Spleen (tissue), 11 donors: Measurements from ENCODE around the gene RS1. TPM values are rescaled to one million over a fixed set of nuclear protein-coding genes. Genes with fewer than 3 reads are reported as not detected.

Source experiments
- DNase-seq: peaks from one replicate; pipeline ENCODE4 v3.0.0-alpha.2; 2020
- H3K27ac ChIP-seq, 8 donors: fragments of 200-600 bp; sonication (generic) in 7 of 8; 1 replicate in 4 of 8; 2 replicates in 4 of 8; pipeline versions ENCODE4 v1.5.0 to v1.8.0; 2016 to 2021; ENCODE audit warnings: inconsistent platforms in 4 of 8, mild to moderate bottlenecking in 4 of 8, moderate library complexity in 1 of 8
- H3K27me3 ChIP-seq, 7 donors: fragments of 200-600 bp; sonication (generic) in 6 of 7; replicated peaks in 1 of 7; 1 replicate in 4 of 7; 2 replicates in 3 of 7; pipeline versions ENCODE4 v1.5.0 to v1.8.0; 2016 to 2021; ENCODE audit warnings: inconsistent platforms in 3 of 7, mild to moderate bottlenecking in 1 of 7
- H3K36me3 ChIP-seq, 6 donors: fragments of 200-600 bp; sonication (generic) in 5 of 6; 1 replicate in 4 of 6; 2 replicates in 2 of 6; pipeline versions ENCODE4 v1.5.0 to v1.8.0; 2016 to 2021; ENCODE audit warnings: inconsistent platforms in 2 of 6
- H3K4me1 ChIP-seq, 6 donors: fragments of 200-600 bp; sonication (generic) in 5 of 6; 1 replicate in 3 of 6; 2 replicates in 3 of 6; pipeline versions ENCODE4 v1.5.0 to v1.8.0; 2016 to 2021; ENCODE audit warnings: inconsistent platforms in 3 of 6
- H3K4me3 ChIP-seq, 8 donors: fragments of 200-600 bp; sonication (generic) in 7 of 8; 1 replicate in 4 of 8; 2 replicates in 4 of 8; pipeline versions ENCODE4 v1.5.0 to v1.8.0; 2016 to 2021; ENCODE audit warnings: inconsistent platforms in 4 of 8, mild to moderate bottlenecking in 4 of 8, moderate library complexity in 2 of 8
- H3K9me3 ChIP-seq, 8 donors: fragments of 200-600 bp; sonication (generic) in 7 of 8; 1 replicate in 4 of 8; 2 replicates in 4 of 8; pipeline versions ENCODE4 v1.5.0 to v1.8.0; 2016 to 2021; ENCODE audit warnings: inconsistent platforms in 4 of 8
- CTCF ChIP-seq, 11 experiments: fragments of 200-600 bp in 7 of 11; fragments of 450-650 bp in 4 of 11; sonication (generic) in 4 of 11; IDR thresholded peaks in 8 of 11; conservative IDR thresholded peaks in 3 of 11; 1 replicate in 7 of 11; 2 replicates in 4 of 11; pipeline versions ENCODE4 v1.4.0 to v1.8.0; 2016 to 2021; ENCODE audit warnings: antibody characterized with exemption in 11 of 11, inconsistent platforms in 4 of 11, mild to moderate bottlenecking in 1 of 11
- POLR2A ChIP-seq, 3 donors: fragments of 450-650 bp; IDR thresholded peaks; one replicate each; pipeline ENCODE4 v1.5.1; 2017; ENCODE audit warnings: antibody characterized with exemption in 3 of 3, mild to moderate bottlenecking in 1 of 3
- POLR2AphosphoS5 ChIP-seq, 3 donors: sonication (generic); formaldehyde crosslinking; IDR thresholded peaks; one replicate each; pipeline ENCODE4 v1.5.1; 2017; ENCODE audit warnings: antibody characterized with exemption in 3 of 3
- WGBS, 5 donors: extraction: QIAGEN DNeasy Blood & Tissue Kit in 3 of 5; methylation state at CpG; one replicate each; pipeline versions ENCODE4 v1.1.5 to v1.1.7; 2013 to 2018; 5-methylcytosine and 5-hydroxymethylcytosine counted together
- intact Hi-C: fragments of 100-400 bp; cut with DNase I; formaldehyde crosslinking; loops from one replicate; pipeline ENCODE4 v1.15.0; 2023; ENCODE audit warnings: low total_unique reads
- polyA plus RNA-seq, 3 donors: library from polyadenylated mRNA; stranded (reverse); fragments of 200-250 nt; gene quantifications; one replicate each; pipeline ENCODE4 v1.2.1, GENCODE V29; 2013
- total RNA-seq, 7 donors: library from RNA; depleted of rRNA in 3 of 7; stranded (reverse); fragments of >200 nt in 3 of 7; fragmentation: NEBNext Ultra II Directional in 4 of 7; extraction: Animal tissue kit (Norgen Biotek cat#: 25700) in 4 of 7; gene quantifications; one replicate each; pipeline versions ENCODE4 v1.1.0 to v1.2.1, GENCODE V29; 2016 to 2021
- donor health status: healthy with polysubstance abuse.
- donor health status: DM: no; HTN: no; CAD: no; lungs with moderate emphysema.
- donor health status: DM: no; HTN: no; CAD: no.
- donor health status: Bipolar disorder and iron deficiency.
- donor health status: healthy.
- donor health status: DM: no; HTN: no; CAD: no.
- donor health status: DM: yes; HTN: yes; CAD: no.

The RS1 gene
- total and polyA plus RNA-seq, 10 donors: 0.04 TPM; not detected in 9

DNA sequence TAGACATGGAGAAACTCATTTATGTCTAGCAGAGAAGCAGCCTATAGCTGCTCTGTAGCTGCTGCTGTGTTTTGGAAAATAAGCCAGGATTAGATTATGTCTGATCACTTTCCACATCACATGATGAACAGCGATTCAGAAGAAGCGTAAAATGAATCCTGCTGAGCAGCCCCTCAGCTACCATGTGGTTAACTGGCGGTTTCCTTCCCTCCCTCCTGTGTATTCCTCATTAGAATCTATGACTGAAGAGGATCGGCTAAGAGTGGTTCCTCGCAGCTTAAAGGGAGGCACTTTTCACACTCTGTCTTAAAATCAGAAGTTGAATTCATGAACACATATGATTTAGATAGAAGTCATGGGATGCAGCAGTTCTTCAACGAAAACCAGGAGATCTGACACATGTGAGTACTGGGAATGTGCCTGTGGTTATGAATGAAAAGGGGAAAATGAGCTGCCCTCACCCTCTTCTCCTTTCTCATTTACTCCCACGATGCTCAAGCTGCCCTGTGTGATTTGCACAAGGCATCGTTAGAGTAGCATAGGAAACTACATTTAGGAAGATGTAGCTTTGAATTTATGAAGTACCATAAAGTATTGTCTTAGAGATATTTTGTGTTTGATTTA is 35.6 kb upstream of the RS1 start, which contains the start of gene PPEF1:
PPEF1 (plus strand) TSS at position 220 of the 624 bp plus-strand sequence; CDS start at position 356, 136 bp downstream.
- H3K4me3 ChIP-seq: no peak within 1 kb of the TSS
- H3K4me1 ChIP-seq: no peaks in the 10 kb centered on the region
- no peak for DNase-seq
- intact Hi-C loops: no loop called here
- H3K9me3 ChIP-seq: peaks cover 0 to 9% (median 0%) of the 10 kb centered on the region in 8 donors
- H3K36me3 ChIP-seq: no peaks in the 10 kb centered on the region
- no peaks in the 10 kb centered on the region for H3K27me3 ChIP-seq
- no peak within 1 kb of the TSS for H3K27ac ChIP-seq
- WGBS, 5 donors: 7 to 53% (median 25%) methylated on average over 8 of the region's 8 CpGs
- no peak for TF ChIP-seq POLR2A (IDR thresholded peaks at IDR 0.05)
- TF ChIP-seq CTCF (IDR thresholded peaks at IDR 0.05 in 8 of 11, conservative IDR thresholded peaks at IDR 0.05 in 3 of 11): no peak
- no peak for TF ChIP-seq POLR2AphosphoS5 (IDR thresholded peaks at IDR 0.05)

- Histone ChIP-seq H3K4me1 (no peaks in the 10 kb centered on the region), H3K9me3 (no peaks in the 10 kb centered on the region), H3K36me3 (no peaks in the 10 kb centered on the region), H3K4me3 (no peak overlapping the region), H3K27me3 (peaks cover 0 to 5% (median 0%) of the 10 kb centered on the region in 7 donors), H3K27ac (no peak overlapping the region)
- TF ChIP-seq POLR2AphosphoS5 (IDR thresholded peaks at IDR 0.05) (no peak), CTCF (IDR thresholded peaks at IDR 0.05 in 8 of 11, conservative IDR thresholded peaks at IDR 0.05 in 3 of 11) (no peak), POLR2A (IDR thresholded peaks at IDR 0.05) (no peak)
- 70 to 85% (median 78%) methylated on average over 12 of the region's 12 CpGs for WGBS, 5 donors
- DNase-seq: no peak
- intact Hi-C loops: no loop called here
Measured at GRCh38 chrX:18702362-18703195, 30.7 kb upstream of the RS1 start.

GRCh38 chrX:18701621-18702361 is 29.9 kb upstream of the RS1 start:
- Histone ChIP-seq H3K4me3 (no peak overlapping the region), H3K27ac (no peak overlapping the region), H3K27me3 (peaks cover 0 to 5% (median 0%) of the 10 kb centered on the region in 7 donors), H3K4me1 (no peaks in the 10 kb centered on the region), H3K36me3 (no peaks in the 10 kb centered on the region), H3K9me3 (no peaks in the 10 kb centered on the region)
- 59 to 85% (median 80%) methylated on average over 4 to 5 of the region's 5 CpGs for WGBS, 5 donors
- intact Hi-C loops: no loop called here
- no peak for DNase-seq
- no peak for TF ChIP-seq POLR2AphosphoS5 (IDR thresholded peaks at IDR 0.05)
- TF ChIP-seq CTCF (IDR thresholded peaks at IDR 0.05 in 8 of 11, conservative IDR thresholded peaks at IDR 0.05 in 3 of 11): no peak
- TF ChIP-seq POLR2A (IDR thresholded peaks at IDR 0.05): no peak
